ENCODE measurements around the gene TANGO6.

Gene TANGO6

DNA sequence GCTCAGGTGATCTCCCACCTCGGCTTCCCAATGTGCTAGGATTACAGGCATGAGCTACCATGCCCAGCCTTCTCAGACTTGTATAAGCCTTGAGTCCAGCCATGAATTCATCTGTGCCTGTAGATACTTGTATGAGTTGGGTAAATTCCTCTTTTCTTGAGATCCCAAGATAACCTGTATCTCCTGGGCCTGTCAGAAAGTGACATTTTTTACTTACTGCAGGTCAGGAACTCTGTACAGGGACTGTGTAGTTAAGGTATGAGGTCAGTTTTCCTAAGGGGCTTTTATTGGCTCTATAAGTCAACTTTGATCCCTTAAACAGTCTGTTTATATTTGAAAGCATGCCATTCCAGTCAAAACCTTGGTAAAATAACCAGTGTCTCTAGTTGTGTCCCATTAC is 155.8 kb downstream of the TANGO6 start:
- DNase-seq (ENCODE audit: low read depth in 4 of 4, low spot score in 1 of 4), result no peak

- DNase-seq (ENCODE audit: low read depth in 4 of 4, low spot score in 1 of 4), result no peak
Observed at GRCh38 chr16:69003500-69003899, 160.2 kb downstream of the TANGO6 start.

GRCh38 chr16:69005641-69006355 is 162.5 kb downstream of the TANGO6 start:
- DNase-seq (ENCODE audit: low read depth in 4 of 4, low spot score in 1 of 4), result no peak

- DNase-seq (ENCODE audit: low read depth in 4 of 4, low spot score in 1 of 4), result no peak
Observed at GRCh38 chr16:69012906-69013305, 169.6 kb downstream of the TANGO6 start.

DNA sequence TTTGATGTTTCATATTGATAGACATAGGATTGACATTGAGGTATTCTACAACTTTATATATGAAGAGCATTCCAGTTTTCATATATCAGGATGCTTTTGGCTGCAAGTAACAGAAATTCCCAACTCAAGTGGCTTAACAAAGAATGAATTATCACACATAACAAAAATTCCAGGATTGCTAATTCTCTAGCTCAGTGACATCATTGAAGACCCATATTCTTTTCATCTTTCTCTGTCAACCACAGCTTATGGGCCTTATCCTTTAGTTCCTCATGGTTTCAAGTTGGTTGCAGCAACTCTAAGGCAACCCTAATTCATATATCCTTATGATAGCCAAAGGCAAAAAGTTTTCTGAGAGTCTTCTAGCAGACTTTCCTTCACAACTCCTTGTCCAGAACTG is 170.7 kb downstream of the TANGO6 start:
- DNase-seq (ENCODE audit: low read depth in 4 of 4, low spot score in 1 of 4), result no peak

GRCh38 chr16:69014811-69015210 is 171.5 kb downstream of the TANGO6 start:
- no peak for DNase-seq (ENCODE audit: low read depth in 4 of 4, low spot score in 1 of 4)

GRCh38 chr16:69017036-69017783 is 173.9 kb downstream of the TANGO6 start:
- no peak for DNase-seq (ENCODE audit: low read depth in 4 of 4, low spot score in 1 of 4)

DNA sequence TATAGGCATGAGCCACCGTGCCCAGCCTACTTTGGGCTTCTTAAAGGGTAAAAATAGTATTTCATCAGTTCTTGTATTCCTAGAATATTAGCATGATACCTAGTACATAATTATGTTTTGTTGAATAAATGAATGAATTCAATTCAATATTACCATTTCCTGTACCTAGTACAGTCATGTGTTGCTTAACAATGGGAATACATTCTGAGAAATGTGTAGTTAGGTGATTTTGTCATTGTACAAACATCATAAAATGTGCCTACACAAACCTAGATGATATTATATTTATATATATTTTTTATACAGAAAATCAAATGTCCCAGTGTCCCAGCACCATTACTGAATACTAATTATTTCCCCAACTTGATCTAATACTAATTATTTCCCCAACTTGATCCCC is 176.5 kb downstream of the TANGO6 start:
- DNase-seq (ENCODE audit: low read depth in 4 of 4, low spot score in 1 of 4), result no peak

GRCh38 chr16:69029121-69029520 is 185.8 kb downstream of the TANGO6 start:
- no peak for DNase-seq (ENCODE audit: low read depth in 4 of 4, low spot score in 1 of 4)

DNA sequence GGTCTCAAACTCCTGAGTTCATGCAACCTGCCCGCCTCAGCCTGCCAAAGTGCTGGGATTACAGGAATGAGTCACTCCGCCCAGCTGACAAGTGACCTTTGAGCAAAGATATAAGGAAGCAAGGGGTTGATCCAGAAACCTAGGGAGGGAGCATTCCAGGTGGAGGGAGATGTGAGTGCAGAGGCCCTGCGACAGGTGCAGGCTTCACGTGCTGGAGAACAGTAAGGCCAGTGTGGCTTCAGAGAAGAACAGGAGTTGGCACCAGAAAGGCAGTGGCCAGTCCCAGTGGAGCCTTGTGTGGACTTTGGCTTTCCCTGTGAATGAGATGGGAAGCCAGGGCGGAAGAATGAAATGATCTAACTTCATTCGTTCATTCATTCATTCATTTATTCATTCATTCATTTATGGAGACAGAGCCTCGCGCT is 188.6 kb downstream of the TANGO6 start:
- DNase-seq (ENCODE audit: low read depth in 4 of 4, low spot score in 1 of 4), result no peak

- no peak for DNase-seq (ENCODE audit: low read depth in 4 of 4, low spot score in 1 of 4)
Observed at GRCh38 chr16:69033151-69033949, 190.0 kb downstream of the TANGO6 start.

- no peak for DNase-seq (ENCODE audit: low read depth in 4 of 4, low spot score in 1 of 4)
Observed at GRCh38 chr16:69035375-69035774, 192.0 kb downstream of the TANGO6 start.

GRCh38 chr16:69036399-69037091 is 193.2 kb downstream of the TANGO6 start:
- no peak for DNase-seq (ENCODE audit: low read depth in 4 of 4, low spot score in 1 of 4)

- no peak for DNase-seq (ENCODE audit: low read depth in 4 of 4, low spot score in 1 of 4)
Observed at GRCh38 chr16:69037373-69038160, 194.2 kb downstream of the TANGO6 start.

DNA sequence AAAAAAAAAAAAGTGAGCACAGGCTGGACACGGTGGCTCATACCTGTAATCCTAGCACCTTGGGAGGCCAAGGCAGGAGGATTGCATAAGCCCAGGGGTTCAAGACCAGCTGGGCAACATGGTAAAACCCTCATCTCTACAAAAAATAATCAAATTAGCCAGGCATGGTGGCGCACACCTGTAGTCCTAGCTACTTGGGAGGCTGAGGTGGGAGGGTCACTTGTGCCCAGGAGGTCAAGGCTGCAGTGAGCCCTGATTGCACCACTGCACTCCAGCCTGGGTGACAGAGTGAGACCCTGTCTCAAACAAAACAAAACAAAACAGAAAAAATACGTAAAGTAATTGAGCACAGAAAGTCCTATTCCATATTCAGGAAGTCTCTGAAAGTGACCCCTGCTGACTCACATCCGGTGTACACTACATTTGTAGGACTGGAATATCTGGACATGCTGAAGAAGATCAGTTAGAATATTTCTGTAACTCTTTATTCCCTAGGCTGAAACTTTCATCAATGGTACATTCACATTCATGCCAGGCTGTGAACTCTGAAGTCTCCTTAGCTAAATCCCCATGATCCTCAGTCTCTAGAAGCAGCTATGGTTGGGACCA is 196.1 kb downstream of the TANGO6 start:
- no peak for DNase-seq (ENCODE audit: low read depth in 4 of 4, low spot score in 1 of 4)

- DNase-seq (ENCODE audit: low read depth in 4 of 4, low spot score in 1 of 4), result no peak
Observed at GRCh38 chr16:69040144-69040909, 197.0 kb downstream of the TANGO6 start.

GRCh38 chr16:69048328-69049120 is 205.2 kb downstream of the TANGO6 start:
- no peak for DNase-seq (ENCODE audit: low read depth in 4 of 4, low spot score in 1 of 4)

- DNase-seq (ENCODE audit: low read depth in 4 of 4, low spot score in 1 of 4), result no peak
Observed at GRCh38 chr16:69049146-69049545, 205.8 kb downstream of the TANGO6 start.
